Thymus (tissue), 11 donors: ENCODE data around the gene LIPI. TPM values are rescaled to one million over a fixed set of nuclear protein-coding genes. Genes with fewer than 3 reads are reported as not detected.
"Not testable (repeated sequence)": the region's sequence is repeated elsewhere in the genome, so short reads cannot be mapped to it uniquely, and the experiment has no call there.

Source experiments
- DNase-seq, 9 donors: peaks; one replicate each; pipeline ENCODE4 v3.0.0-alpha.2; 2013; ENCODE audit warnings: low spot score in 9 of 9, low read depth in 6 of 9, missing footprints in 1 of 9
- H3K27ac ChIP-seq, 2 donors: one replicate each; pipeline ENCODE4 v1.5.1; 2013; ENCODE audit warnings: control low read depth in 1 of 2, low read depth in 1 of 2, low read length in 1 of 2, mild to moderate bottlenecking in 1 of 2, moderate library complexity in 1 of 2
- H3K27me3 ChIP-seq, 2 donors: one replicate each; pipeline ENCODE4 v1.5.1; 2013; ENCODE audit warnings: low read length in 1 of 2; ENCODE audit not compliant: control insufficient read depth in 2 of 2, insufficient read depth in 1 of 2
- H3K36me3 ChIP-seq, 2 donors: one replicate each; pipeline ENCODE4 v1.5.1; 2013; ENCODE audit warnings: low read length in 1 of 2, mild to moderate bottlenecking in 1 of 2, moderate library complexity in 1 of 2; ENCODE audit not compliant: control insufficient read depth in 2 of 2, insufficient read depth in 2 of 2
- H3K4me1 ChIP-seq, 2 donors: one replicate each; pipeline ENCODE4 v1.5.1; 2013; ENCODE audit warnings: low read length in 2 of 2; ENCODE audit not compliant: control insufficient read depth in 2 of 2, insufficient read depth in 2 of 2
- H3K4me3 ChIP-seq, 2 donors: one replicate each; pipeline ENCODE4 v1.5.1; 2013; ENCODE audit warnings: low read length in 2 of 2, control low read depth in 1 of 2, mild to moderate bottlenecking in 1 of 2
- H3K9me3 ChIP-seq, 2 donors: one replicate each; pipeline ENCODE4 v1.5.1; 2013; ENCODE audit warnings: low read length in 1 of 2, mild to moderate bottlenecking in 1 of 2; ENCODE audit not compliant: control insufficient read depth in 2 of 2, insufficient read depth in 1 of 2
- WGBS: extraction: QIAGEN DNeasy Blood & Tissue Kit; methylation state at CpG from one replicate; pipeline ENCODE4 v1.1.7; 2013; 5-methylcytosine and 5-hydroxymethylcytosine counted together
- polyA plus RNA-seq: library from polyadenylated mRNA; stranded (reverse); fragments of 200-250 nt; gene quantifications from one replicate; pipeline ENCODE4 v1.2.3, GENCODE V29; 2013
- total RNA-seq: library from RNA; stranded (reverse); fragments of 120-200 nt; gene quantifications from one replicate; pipeline ENCODE4 v1.2.4, GENCODE V29; 2013
- donor health status: healthy.

Gene LIPI
- total and polyA plus RNA-seq, 2 donors: 0.02 TPM; not detected in 1

- Histone ChIP-seq H3K4me1 (no peaks in the 10 kb centered on the region), H3K36me3 (no peaks in the 10 kb centered on the region), H3K27ac (no peak overlapping the region), H3K27me3 (no peaks in the 10 kb centered on the region), H3K4me3 (no peak overlapping the region), H3K9me3 (no peaks in the 10 kb centered on the region)
- DNase-seq: no peak
- 93% methylated on average over 2 of the region's 2 CpGs for WGBS
Measured at GRCh38 chr21:14239281-14239680, 28.5 kb upstream of the LIPI start.

GRCh38 chr21:14236180-14236579 lies 25.4 kb upstream of the LIPI start:
- 72% methylated on average over 3 of the region's 3 CpGs for WGBS
- DNase-seq: no peak
- Histone ChIP-seq H3K9me3 (no peaks in the 10 kb centered on the region), H3K27me3 (no peaks in the 10 kb centered on the region), H3K4me3 (no peak overlapping the region), H3K4me1 (no peaks in the 10 kb centered on the region), H3K27ac (no peak overlapping the region), H3K36me3 (no peaks in the 10 kb centered on the region)

- 97% methylated on average over 5 of the region's 5 CpGs for WGBS
- H3K27me3 ChIP-seq: no peaks in the 10 kb centered on the region
Measured at GRCh38 chr21:14235101-14235500, 24.3 kb upstream of the LIPI start.

GRCh38 chr21:14229399-14229798 lies 18.6 kb upstream of the LIPI start:
- H3K27me3 ChIP-seq: no peaks in the 10 kb centered on the region
- no peak overlapping the region for H3K4me3 ChIP-seq
- H3K4me1 ChIP-seq: no peaks in the 10 kb centered on the region
- no peaks in the 10 kb centered on the region for H3K36me3 ChIP-seq
- DNase-seq: no peak
- peaks cover 0 to 7% of the 10 kb centered on the region in 2 donors for H3K9me3 ChIP-seq
- 88% methylated on average over 1 of the region's 1 CpG for WGBS
- H3K27ac ChIP-seq: no peak overlapping the region

More at GRCh38 chr21:14235101-14235500, 24.3 kb upstream of the LIPI start:
- Histone ChIP-seq H3K27ac (no peak overlapping the region), H3K4me1 (no peaks in the 10 kb centered on the region), H3K4me3 (no peak overlapping the region), H3K9me3 (no peaks in the 10 kb centered on the region), H3K36me3 (no peaks in the 10 kb centered on the region)
- no peak for DNase-seq

GRCh38 chr21:14223365-14223764 lies 12.6 kb upstream of the LIPI start:
- no peaks in the 10 kb centered on the region for H3K27me3 ChIP-seq
- no peak for DNase-seq
- H3K4me1 ChIP-seq: no peaks in the 10 kb centered on the region
- no peak overlapping the region for H3K27ac ChIP-seq
- no peaks in the 10 kb centered on the region for H3K9me3 ChIP-seq
- H3K36me3 ChIP-seq: no peaks in the 10 kb centered on the region
- H3K4me3 ChIP-seq: no peak overlapping the region
- WGBS: 94% methylated on average over 1 of the region's 1 CpG

- peak; percentile 19 to 87 (median 69) for DNase-seq
- H3K27ac ChIP-seq: no peak within 1 kb of the TSS
- under 1% methylated on average over 55 of the region's 55 CpGs for WGBS
- H3K4me3 ChIP-seq: peak within 1 kb of the TSS; percentile 56 to 66
- peaks cover 5 to 6% of the 10 kb centered on the region in 2 donors for H3K4me1 ChIP-seq
- no peaks in the 10 kb centered on the region for H3K36me3 ChIP-seq
- H3K9me3 ChIP-seq: no peaks in the 10 kb centered on the region
- H3K27me3 ChIP-seq: peaks cover 0 to 7% of the 10 kb centered on the region in 2 donors
Measured at GRCh38 chr21:14215971-14216641, 5.4 kb upstream of the LIPI start, which contains the start of gene RBM11. TSS of gene RBM11 (plus strand) at chr21:14216157. CDS start at chr21:14216187, 30 bp downstream.

GRCh38 chr21:14213164-14213563 lies 2.4 kb upstream of the LIPI start:
- Histone ChIP-seq H3K36me3 (no peaks in the 10 kb centered on the region), H3K4me3 (no peak overlapping the region), H3K27me3 (peaks cover 0 to 7% of the 10 kb centered on the region in 2 donors), H3K4me1 (peaks cover 5 to 6% of the 10 kb centered on the region in 2 donors), H3K27ac (no peak overlapping the region), H3K9me3 (no peaks in the 10 kb centered on the region)
- DNase-seq: no peak

- no peak for DNase-seq
- Histone ChIP-seq H3K4me1 (no peaks in the 10 kb centered on the region), H3K4me3 (no peak overlapping the region), H3K36me3 (no peaks in the 10 kb centered on the region), H3K27me3 (no peaks in the 10 kb centered on the region), H3K9me3 (no peaks in the 10 kb centered on the region), H3K27ac (no peak overlapping the region)
Measured at GRCh38 chr21:14206222-14206621, 4.5 kb downstream of the LIPI start.

GRCh38 chr21:14166463-14167223 lies 44.1 kb downstream of the LIPI start:
- H3K9me3 ChIP-seq, H3K4me1 ChIP-seq, DNase-seq, H3K27me3 ChIP-seq, H3K36me3 ChIP-seq, H3K4me3 ChIP-seq, H3K27ac ChIP-seq: not testable (repeated sequence)
- 89% methylated on average over 16 of the region's 16 CpGs for WGBS
